Measurements from ENCODE around the gene RNF145. TPM values are rescaled to one million over a fixed set of nuclear protein-coding genes. Genes with fewer than 3 reads are reported as not detected.

RNF145 gene
- total RNA-seq, 1 donor from 2014 or later = 77.9 TPM

DNA sequence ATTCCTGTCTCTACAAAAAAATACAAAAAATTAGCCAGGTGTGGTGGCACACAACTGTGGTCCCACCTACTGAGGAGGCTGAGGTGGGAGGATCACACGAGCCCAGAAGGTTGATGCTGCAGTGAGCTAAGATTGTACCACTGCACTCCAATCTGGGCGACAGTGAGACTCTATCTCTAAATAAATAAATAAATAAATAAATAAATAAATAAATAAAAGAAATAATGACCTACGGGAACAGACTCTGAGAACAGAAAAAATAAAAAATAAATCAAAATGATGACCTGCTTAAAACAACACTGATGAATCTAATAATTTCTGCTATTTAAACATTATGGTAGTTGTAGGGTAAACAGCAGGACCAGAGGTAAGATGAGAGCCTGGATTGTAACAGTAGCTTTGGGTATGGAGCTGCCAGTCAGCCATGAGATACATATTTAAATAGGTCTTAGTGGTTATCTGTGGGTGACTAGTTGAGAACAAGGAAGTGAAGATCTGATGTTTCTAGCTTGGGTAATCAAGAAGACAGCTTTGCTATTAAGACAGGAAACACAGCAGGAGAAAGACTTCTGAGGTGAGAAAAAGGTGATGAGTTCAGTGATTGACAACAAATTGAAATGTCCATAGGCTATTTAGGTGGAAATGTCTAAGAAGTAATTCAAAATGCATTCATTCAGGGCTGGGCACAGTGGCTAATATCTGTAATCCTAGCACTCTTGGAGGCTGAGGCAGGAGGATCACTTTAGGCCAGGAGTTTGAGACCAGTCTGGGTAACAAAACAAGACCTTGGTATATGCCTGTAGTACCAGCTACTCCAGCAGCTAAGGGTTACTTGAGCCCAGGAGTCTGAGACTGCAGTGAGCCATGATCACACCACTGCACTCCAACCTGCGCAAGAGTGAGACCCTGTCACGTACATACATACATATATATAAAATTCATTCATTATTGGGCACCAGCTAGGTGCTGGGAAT is 11.0 kb downstream of the RNF145 start:
- no peak for DNase-seq (ENCODE audit: low spot score)

DNA sequence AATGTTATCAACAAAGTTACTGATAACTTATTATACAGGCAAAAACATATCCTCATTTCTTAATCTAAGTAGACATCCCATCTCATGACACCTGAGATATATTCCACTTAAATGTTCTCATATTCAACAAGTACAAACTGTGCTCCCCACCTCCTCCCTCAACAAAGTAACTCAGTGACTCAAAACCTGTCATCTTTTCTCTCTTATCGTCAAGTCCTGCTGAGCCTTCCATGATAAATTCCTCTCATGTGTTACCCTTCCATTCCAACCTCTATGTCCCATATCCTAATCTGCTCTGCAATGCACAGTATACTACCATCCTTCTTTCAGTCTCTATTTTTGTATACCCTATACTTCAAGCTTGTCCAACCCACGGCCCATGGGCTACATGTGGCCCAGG is 13.6 kb downstream of the RNF145 start:
- no peak for DNase-seq (ENCODE audit: low spot score)

DNA sequence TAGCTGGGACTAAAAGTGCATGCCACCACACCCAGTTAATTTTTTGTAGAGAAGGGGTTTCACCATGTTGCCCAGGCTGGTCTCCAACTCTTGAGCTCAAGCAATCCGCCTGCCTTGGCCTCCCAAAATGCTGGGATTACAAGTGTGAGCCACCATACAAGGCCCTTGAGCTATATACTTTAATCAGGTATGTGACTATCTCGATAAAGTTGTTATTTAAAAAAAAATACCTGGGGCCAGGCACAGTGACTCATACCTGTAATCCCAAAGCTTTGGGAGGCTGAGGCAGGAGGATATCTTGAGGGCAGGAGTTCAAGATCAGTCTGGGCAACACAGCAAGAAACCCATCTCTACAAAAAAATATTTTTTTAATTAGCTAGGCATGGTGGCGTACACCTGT is 19.2 kb downstream of the RNF145 start:
- no peak for DNase-seq (ENCODE audit: low spot score)

DNA sequence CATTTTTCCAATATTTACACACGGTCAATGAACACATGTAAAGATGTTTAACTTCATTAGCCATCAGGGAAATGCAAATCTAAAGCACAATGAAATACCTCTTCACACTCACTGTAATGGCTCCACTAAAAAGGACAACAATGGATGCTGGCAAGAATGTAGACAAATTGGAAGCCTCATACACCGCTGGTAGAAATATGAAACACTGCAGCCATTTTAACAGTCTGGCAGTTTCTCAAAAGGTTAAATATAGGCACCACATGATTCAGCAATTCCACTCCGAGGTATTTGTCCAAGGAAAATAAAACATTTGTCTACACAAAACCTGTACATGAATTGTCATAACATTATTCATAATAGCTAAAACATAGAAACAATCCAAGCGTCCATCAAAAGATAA is 20.0 kb downstream of the RNF145 start:
- no peak for DNase-seq (ENCODE audit: low spot score)

DNA sequence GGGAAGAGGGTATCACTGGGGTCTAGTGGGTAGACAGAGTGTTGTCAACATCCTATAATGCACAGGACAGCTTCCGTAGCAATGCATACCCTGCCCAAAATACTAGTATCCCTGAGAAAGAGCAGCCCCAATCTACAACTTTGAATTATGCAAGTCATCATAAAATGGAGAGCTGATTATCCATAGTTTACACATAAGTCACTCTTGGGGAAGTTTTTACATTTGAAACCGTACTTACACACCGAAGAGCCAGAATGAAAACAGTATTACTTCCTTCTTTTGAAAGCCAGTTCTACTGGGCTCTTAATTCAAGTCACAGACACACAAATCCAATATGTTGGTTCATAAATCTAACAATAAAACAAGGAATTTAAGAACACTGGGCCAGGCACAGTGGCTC is 21.6 kb downstream of the RNF145 start:
- no peak for DNase-seq (ENCODE audit: low spot score)

DNA sequence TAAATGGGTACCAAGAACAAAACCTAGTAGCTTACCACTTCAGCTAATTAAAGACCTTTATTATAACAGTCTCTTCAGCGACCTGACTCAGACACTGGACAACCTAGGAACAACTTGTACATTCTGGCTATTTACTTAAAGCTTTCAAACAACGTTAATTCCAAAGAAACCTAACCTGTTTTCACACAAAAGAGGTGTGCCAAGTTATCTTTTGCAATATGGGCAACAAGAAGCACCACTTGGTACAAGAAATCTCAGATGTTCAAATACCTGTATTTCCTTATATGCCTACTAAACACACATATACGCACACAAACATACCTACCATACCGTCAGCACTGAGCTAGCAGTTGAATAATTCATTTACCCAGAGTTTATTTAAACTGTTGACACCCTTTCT is 23.0 kb downstream of the RNF145 start:
- no peak for DNase-seq (ENCODE audit: low spot score)

DNA sequence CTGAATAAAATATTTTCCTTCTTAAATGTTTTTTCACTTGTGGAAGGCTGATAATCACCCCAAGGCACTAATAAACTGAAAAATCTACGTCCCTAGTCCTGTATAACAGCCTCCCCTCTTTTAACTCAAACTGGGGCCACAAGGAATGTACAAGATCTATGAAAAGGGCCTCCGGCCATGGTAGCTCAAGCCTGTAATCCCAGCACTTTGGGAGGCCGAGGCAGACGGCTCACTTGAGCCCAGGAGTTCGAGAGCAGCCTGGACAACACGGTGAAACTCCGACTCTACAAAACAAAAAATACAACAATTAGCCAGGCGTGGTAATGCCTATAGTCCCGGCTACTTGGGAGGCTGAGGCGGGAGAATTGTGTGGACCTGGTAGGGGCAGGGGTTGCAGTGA is 23.6 kb downstream of the RNF145 start:
- DNase-seq (ENCODE audit: low spot score) = no peak

DNA sequence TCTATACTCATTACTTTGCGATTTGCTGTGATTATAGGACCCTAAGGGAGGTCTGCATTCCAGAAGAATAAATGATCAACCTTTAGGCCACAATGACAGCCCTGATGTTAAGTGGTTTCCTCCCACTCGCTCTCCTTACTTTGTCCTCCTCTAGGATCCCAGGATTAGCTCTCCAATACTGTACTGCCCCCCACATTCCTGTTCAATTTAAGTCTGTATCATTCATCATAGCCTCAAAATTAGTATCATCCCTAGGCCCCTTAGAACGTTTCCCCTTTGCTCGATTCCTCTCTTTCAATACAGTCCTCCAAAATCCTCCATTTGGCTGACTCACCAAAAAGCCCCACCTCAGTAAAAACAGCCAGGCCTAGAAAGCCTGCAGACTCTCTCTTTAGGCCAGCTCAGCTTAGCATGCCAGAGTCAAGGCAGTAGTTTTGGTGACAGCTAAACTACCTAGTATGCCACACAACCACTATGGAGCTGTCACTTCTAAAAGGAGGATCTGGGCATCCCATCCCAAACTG is 24.4 kb downstream of the RNF145 start:
- DNase-seq (ENCODE audit: low spot score) = no peak

DNA sequence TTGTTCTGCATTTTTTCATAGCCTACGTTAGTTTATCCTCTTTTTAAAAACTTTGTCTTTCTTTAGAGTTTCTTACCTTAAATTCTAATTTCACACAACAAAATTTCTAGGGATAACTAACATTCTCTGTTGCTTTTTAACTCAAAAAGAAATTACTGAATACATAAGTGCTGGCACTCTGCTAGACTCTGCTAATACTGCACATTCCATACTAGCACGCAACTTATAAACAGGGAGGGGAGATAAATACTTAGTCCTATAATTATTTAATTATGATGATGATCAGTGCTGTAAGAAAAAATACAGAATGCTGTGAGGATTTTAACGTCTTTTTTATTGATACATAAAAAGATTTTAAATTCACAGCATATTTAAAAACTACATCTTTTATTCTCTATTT is 25.1 kb downstream of the RNF145 start:
- no peak for DNase-seq (ENCODE audit: low spot score)

DNA sequence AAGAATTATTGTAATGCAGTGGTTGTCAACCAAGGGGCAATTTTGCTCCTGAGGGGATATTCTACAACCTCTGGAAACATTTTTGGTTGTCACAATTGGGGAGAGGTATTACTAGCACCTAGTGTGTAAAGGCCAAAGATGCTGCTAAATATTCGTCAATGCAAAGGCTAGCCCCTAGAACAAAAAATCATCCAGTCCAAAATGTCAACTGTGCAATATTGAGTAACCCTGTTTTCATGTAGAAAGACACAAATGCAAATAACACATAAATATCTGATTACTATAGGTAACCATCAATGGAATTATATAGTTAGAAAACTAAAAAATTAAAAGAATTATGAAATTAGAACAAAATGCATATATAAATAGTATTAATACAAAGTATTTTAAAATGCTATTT is 26.1 kb downstream of the RNF145 start:
- DNase-seq (ENCODE audit: low spot score) = no peak

DNA sequence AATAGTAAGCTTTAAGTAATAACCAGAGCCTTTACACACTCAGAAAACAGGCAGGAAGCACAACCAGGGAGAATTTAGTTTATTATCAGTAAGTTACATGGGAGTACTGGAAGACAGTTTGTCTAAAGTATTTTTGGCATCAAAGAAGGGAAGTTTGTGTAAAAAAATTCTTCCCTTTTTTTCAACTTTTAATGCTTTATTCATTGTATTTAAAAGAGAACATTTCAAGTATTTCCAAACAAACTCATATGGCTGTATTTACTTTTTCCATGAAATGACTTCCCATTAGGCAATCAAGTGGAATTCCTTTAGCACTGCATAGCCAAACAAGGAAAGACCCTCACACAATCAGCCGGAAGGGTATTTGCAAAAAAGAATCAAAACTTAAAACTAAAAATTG is 26.7 kb downstream of the RNF145 start:
- DNase-seq (ENCODE audit: low spot score) = no peak

DNA sequence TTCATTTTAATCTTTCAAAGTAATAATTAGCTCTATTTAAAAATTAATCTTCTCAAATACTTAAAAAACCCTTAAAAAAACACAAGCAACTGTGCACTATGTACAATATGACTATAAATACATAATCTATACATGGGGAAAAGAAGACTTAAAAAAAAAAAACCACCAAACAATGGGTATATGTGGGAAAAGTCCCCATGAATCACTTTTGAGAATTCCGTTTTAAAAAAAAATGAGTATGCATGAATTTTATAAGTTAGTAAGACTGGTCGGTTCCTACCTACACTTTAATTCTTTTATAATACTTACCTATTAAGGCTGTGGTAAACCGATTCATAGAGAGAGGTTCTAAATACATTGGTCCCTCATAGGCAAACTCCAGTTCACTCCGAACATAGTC is 27.7 kb downstream of the RNF145 start:
- no peak for DNase-seq (ENCODE audit: low spot score)

DNA sequence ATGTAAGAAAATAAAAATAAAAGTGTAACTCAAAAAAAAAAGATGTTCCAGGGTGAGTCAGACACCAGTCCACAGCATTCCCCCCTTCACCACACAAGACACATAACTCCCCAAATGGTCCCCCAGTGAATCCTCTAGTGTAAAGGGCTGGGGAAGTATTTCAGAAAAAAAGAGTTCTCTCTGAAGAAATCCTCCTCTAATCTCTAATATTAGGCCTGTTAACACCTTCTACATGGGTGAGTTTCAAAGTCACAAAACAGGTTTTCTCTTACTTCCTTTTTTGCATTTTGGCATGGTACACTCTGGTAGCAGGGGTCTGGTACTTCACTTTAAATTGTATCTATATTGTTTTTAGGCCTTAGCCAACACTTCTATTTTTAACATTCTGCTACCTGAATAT is 28.2 kb downstream of the RNF145 start:
- DNase-seq (ENCODE audit: low spot score) = no peak

DNA sequence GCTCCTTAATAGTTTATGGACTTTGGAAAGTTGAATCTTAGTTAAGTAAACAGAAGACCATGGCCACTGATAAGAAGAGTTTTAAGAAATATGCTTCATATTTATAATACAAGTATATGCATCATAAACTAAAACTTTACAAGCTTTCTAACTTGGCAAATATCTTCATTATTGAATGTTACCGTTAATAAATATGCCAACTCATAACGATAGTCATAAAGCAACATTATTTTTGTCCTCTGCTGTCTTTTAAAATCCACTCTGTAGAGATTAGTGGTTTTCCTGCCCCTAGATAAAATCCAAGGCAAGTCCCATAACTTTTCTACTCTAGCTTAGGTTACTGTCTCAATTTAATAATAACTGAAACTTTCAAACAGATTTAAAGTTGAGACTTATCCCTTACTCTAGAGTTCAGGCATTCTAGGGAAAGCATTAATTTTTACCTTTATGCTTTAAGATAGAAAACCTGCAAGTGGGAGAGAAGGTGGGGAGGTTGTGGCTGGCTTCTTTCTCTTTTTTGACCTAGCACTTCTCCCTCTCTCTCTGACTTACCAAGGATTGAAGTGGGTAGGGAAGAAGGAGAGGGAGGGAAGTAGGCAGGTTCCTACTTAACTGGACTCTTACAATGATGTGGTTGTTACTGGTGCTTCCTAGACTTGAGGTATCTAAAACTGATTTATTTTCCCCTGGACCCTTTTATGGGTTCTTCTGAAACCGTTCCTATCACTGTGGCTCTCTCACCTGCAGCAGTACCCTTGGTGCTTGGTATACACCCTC is 29.6 kb downstream of the RNF145 start:
- DNase-seq (ENCODE audit: low spot score) = no peak

DNA sequence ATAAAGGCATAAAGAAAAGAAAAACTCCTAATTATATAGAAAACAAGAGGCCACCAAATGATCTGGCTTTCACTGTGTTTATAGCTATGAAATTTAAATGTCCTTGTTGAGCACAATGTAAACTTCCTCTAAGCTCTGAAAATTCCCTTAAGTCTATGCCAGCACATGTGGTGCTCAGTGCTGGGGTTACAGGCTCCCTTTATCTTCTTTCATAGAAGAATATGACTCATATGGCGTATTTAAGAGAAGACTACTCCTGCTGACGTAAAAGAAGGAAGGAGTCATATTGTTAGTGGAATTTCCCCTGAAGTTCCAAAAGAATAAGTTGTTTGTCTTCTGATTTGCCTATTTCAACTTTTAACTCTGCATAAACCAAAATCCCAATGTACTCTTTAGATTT is 30.4 kb downstream of the RNF145 start:
- no peak for DNase-seq (ENCODE audit: low spot score)

DNA sequence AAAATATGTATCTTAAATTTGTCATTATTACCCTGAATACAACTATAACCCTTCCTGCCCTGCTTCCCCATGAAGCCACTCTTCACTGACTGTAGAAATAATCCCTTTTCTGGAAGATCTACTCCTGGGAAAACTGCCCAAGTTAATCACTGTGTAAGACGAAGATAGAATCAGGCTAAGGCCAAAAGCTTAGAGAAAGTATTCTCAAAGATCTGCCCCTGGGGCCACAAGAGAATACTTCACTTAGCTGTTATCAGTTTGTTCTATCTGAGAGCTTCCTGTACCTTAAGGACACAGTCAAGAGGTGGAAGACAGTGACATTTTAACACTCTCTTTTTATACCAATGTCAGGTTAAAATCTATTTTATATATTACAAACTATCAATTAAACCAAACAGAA is 33.8 kb downstream of the RNF145 start:
- no peak for DNase-seq (ENCODE audit: low spot score)

DNA sequence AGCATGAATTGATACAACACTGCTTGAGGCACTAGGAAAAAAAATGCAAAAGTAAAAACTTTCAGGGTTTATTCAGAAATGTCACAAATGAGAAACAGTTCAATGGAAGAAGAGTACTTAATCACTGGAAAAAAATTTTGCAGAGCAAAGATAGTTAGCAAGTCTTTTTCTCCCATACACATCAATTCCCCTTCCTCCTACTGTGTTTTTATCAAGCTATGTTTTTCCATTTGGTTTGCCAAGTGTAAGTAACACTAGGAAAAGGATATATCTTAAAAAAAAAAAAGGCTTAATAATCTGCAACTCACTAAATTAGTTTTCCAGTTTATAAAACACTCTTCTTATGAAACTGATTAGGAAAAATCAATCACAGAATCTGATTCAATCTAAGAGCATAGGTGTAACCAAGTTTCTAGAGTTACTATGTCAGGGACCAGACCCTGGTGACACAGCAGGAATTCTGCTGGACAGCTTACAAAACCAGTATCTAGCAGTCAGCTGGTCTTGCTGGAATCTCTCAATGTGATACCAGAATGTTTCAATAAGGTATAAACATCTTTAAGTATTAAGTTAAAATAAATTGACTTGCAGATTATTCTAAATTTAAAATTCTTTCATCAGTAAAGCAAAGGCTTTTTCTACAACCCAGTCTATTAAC is 34.7 kb downstream of the RNF145 start:
- no peak for DNase-seq (ENCODE audit: low spot score)

DNA sequence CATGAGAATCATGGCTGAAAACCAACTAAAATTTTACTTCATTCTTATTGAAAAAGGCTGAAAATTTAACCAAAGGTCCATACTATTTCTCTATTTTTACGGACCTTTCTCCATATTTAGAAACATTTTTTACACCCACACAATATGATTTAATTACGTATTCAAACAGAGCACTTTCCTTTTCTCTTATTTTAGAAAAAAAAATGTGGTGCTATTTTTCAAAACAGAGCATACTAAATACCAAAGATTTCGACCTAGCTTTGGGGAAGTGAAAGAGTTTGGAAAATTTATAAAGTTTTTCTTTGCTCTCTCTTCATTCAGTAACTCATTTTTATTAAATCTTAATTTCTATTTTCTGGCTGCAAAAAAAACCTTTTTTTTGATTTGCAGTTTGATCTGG is 38.1 kb downstream of the RNF145 start:
- no peak for DNase-seq (ENCODE audit: low spot score)

DNA sequence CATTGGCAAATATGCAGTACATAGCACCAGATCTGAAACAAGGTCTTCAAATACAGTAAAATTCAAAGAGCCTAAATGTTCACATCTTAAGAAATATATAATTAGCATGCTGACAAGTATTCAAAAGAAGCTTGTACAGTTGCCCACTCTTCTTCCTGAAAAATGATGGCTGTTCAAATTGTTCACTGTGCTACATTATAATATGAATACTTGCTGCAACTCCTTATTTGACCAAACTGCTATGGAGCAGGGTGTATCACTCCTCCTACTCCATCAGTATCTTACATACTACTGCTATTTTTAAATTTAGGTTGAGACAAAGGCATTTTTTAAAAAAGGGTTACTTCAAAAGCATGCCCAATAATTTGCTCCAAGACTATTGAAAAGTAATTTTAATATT is 39.3 kb downstream of the RNF145 start:
- DNase-seq (ENCODE audit: low spot score) = no peak

DNA sequence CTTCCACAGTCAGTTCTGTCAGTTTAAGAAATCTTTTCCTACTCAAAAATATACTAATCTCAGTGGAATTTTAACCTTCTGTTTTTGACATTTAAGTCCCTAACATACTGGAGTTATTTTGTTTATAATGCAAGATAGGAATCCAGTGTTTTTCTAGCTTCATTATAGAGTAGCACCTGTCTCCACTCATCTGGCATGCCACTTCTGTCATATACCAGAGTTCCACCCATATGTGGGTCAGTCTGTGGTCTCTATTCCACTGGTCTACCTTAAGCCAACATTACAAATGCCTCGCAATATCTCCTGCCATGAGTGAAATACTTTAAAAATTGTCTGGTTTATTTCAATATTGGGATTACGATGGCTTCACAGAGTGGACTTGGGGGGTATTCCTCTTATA is 42.9 kb downstream of the RNF145 start:
- DNase-seq (ENCODE audit: low spot score) = no peak

DNA sequence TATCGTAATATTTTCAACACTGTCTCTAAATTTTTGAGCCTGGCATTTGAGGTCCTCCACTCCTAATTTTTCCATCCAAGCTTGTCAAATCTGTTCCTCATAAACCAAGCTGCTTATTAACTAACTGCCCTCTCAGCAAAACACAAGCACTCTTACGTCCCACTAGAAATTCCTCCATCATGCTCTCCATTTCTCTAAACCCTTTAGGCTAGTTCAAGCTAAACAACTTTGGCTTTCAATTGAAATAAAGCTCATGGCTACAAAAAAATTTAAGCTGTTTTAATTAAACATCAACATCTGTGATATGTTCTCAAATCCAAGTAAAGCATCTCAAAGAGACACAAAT is 45.7 kb downstream of the RNF145 start:
- no peak for DNase-seq (ENCODE audit: low spot score)

Data from mesenteric fat pad (tissue), 1 donor.